K562 (cell line): ENCODE data around the gene AIFM3. TPM values are rescaled to one million over a fixed set of nuclear protein-coding genes. Genes with fewer than 3 reads are reported as not detected.

Source experiments
- CLOCK ChIP-seq: fragments of 250-450 bp; sonication (Bioruptor Pico); IDR thresholded peaks from 2 replicates; pipeline ENCODE4 v1.4.0; 2020; ENCODE audit warnings: mild to moderate bottlenecking, moderate library complexity, borderline replicate concordance
- ETV1 ChIP-seq: fragments of 450-650 bp; conservative IDR thresholded peaks from 2 replicates; pipeline ENCODE4 v1.6.1; 2016; ENCODE audit warnings: missing genetic modification characterization, control low read depth, low read depth, missing compliant biosample characterization
- KLF10 ChIP-seq: fragments of 250-450 bp; sonication (Bioruptor Pico); IDR thresholded peaks from 2 replicates; pipeline ENCODE4 v1.6.1; 2021; ENCODE audit warnings: matching md5 sums
- MAZ ChIP-seq, 2 experiments: fragments of 450-650 bp in 1 of 2; sonication (generic) in 1 of 2; formaldehyde crosslinking; IDR thresholded peaks in 1 of 2; conservative IDR thresholded peaks in 1 of 2; 2 replicates each; pipeline versions ENCODE4 v1.4.0 to v1.5.0; 2020; ENCODE audit warnings: mild to moderate bottlenecking in 1 of 2, missing genetic modification reagents in 1 of 2
- MEF2A ChIP-seq: IDR thresholded peaks from 2 replicates; pipeline ENCODE4 v1.6.1; 2011; ENCODE audit warnings: low read depth, mild to moderate bottlenecking, low read length, moderate library complexity; ENCODE audit not compliant: control insufficient read depth
- NR4A1 ChIP-seq, 2 experiments: fragments of 250-450 bp in 1 of 2; fragments of 450-650 bp in 1 of 2; sonication (Bioruptor Pico) in 1 of 2; IDR thresholded peaks; 2 replicates each; pipeline versions ENCODE4 v1.4.0 to v1.6.1; 2016 to 2020; ENCODE audit warnings: mild to moderate bottlenecking in 2 of 2, missing compliant biosample characterization in 1 of 2, missing genetic modification characterization in 1 of 2, moderate library complexity in 1 of 2
- PHF21A ChIP-seq: fragments of 450-650 bp; IDR thresholded peaks from 2 replicates; pipeline ENCODE4 v1.6.1; 2017; ENCODE audit warnings: low read depth, borderline replicate concordance
- RBM34 ChIP-seq: fragments of 200-400 bp; formaldehyde crosslinking; IDR thresholded peaks from 2 replicates; pipeline ENCODE4 v1.6.1; 2018; ENCODE audit warnings: low read length, borderline replicate concordance; ENCODE audit not compliant: insufficient read depth
- ZNF318 ChIP-seq, 2 experiments: fragments of 450-650 bp; IDR thresholded peaks; 2 replicates each; pipeline ENCODE4 v1.6.1; 2016; ENCODE audit warnings: mild to moderate bottlenecking in 2 of 2, borderline replicate concordance in 1 of 2, low read depth in 1 of 2, moderate library complexity in 1 of 2
- ZNF583 ChIP-seq: fragments of 250-450 bp; sonication (Bioruptor Pico); IDR thresholded peaks from 2 replicates; pipeline ENCODE4 v1.4.0; 2020
- ZNF695 ChIP-seq: fragments of 450-650 bp; formaldehyde crosslinking; IDR thresholded peaks from 2 replicates; pipeline ENCODE4 v1.4.0; 2020; ENCODE audit warnings: mild to moderate bottlenecking, moderate library complexity
- polyA plus RNA-seq, 8 experiments: library from polyadenylated mRNA; depleted of rRNA in 4 of 8; stranded (reverse) in 5 of 8; unstranded in 3 of 8; fragments of >200 nt; fragmentation: Nextera tagmentation in 2 of 8; fragmentation: Illumina TruSeq in 1 of 8; extraction: Ambion mirVana in 2 of 8; extraction: Trizol in 1 of 8; gene quantifications; 2 replicates each; pipeline versions ENCODE4 v1.2.1 to v1.2.3, GENCODE V29; 2011 to 2014; ENCODE audit warnings: inconsistent platforms in 1 of 8, missing spikeins in 1 of 8
- total RNA-seq, 7 experiments: library from RNA; depleted of rRNA in 6 of 7; stranded (reverse); fragments of >200 nt in 6 of 7; fragmentation: Illumina TruSeq in 2 of 7; extraction: Trizol in 2 of 7; gene quantifications; 2 replicates each; pipeline versions ENCODE4 v1.2.1 to v1.2.3, GENCODE V29; 2011 to 2021; ENCODE audit warnings: low replicate concordance in 1 of 7

Gene AIFM3
- total and polyA plus RNA-seq, 9 of the 15 experiments (the other 6 are each of a cell fraction or from before 2014, with no cell fraction given): 0.03 to 0.20 (median 0.07) TPM; not detected in 1

GRCh38 chr22:21016644-21017420 is 49.8 kb downstream of the AIFM3 start (continued):
- TF ChIP-seq ZNF583 (CRISPR knock-in tag) (no peak), ETV1 (tag) (no peak), ZNF318 (IDR thresholded peaks at IDR 0.05; ENCODE audit: borderline replicate concordance in 1 of 2, low read depth in 1 of 2) (no peak), MAZ (CRISPR knock-in tag; conservative IDR thresholded peaks at IDR 0.05 in 1 of 2, IDR thresholded peaks at IDR 0.05 in 1 of 2) (no peak), ZNF695 (CRISPR knock-in tag) (no peak), MEF2A (no peak), RBM34 (no peak), NR4A1 (CRISPR knock-in tag; IDR thresholded peaks at IDR 0.05) (0 out of 2 replicates have a peak, but pooled peaks have one; percentile 52), NR4A1 (tag; IDR thresholded peaks at IDR 0.05) (no peak), KLF10 (CRISPR knock-in tag) (no peak), CLOCK (CRISPR knock-in tag) (no peak), PHF21A (no peak)
